Astrocyte (in vitro differentiated cells and primary cell): ENCODE results near the gene SLC35G6. TPM values are rescaled to one million over a fixed set of nuclear protein-coding genes. Genes with fewer than 3 reads are reported as not detected.
"Not testable (repeated sequence)": the region's sequence is repeated elsewhere in the genome, so short reads cannot be mapped to it uniquely, and the experiment has no call there.

Experiments used
- DNase-seq: peaks from one replicate; pipeline ENCODE4 v3.0.0-alpha.2; 2010; ENCODE audit warnings: low read depth
- FAIRE-seq: peaks from 2 replicates; lab custom pipeline; 2011; peaks lifted over from hg19 to GRCh38; lab: Jason Lieb, UNC
- H2AFZ ChIP-seq: 2 replicates; pipeline ENCODE4 v1.6.0; 2012; ENCODE audit warnings: low read depth, low read length, inconsistent platforms
- H3K27ac ChIP-seq: 2 replicates; pipeline ENCODE4 v1.5.1; 2011; ENCODE audit warnings: low read depth, low read length, inconsistent platforms
- H3K27me3 ChIP-seq: 2 replicates; pipeline ENCODE4 v1.6.0; 2011; ENCODE audit warnings: low read length, inconsistent platforms; ENCODE audit not compliant: insufficient read depth
- H3K36me3 ChIP-seq: 2 replicates; pipeline ENCODE4 v1.5.1; 2011; ENCODE audit warnings: low read length, inconsistent platforms; ENCODE audit not compliant: insufficient read depth
- H3K4me1 ChIP-seq: 2 replicates; pipeline ENCODE4 v1.5.1; 2011; ENCODE audit warnings: low read length, inconsistent platforms; ENCODE audit not compliant: insufficient read depth
- H3K4me2 ChIP-seq: 2 replicates; pipeline ENCODE4 v1.6.0; 2012; ENCODE audit warnings: low read length, inconsistent platforms
- H3K4me3 ChIP-seq: 2 replicates; pipeline ENCODE4 v1.5.1; 2011; ENCODE audit warnings: low read depth, mild to moderate bottlenecking, low read length, inconsistent platforms; ENCODE audit not compliant: insufficient read depth
- H3K79me2 ChIP-seq: 2 replicates; pipeline ENCODE4 v1.6.0; 2012; ENCODE audit warnings: mild to moderate bottlenecking, low read length, inconsistent platforms; ENCODE audit not compliant: insufficient read depth
- H3K9ac ChIP-seq: 2 replicates; pipeline ENCODE4 v1.6.0; 2012; ENCODE audit warnings: mild to moderate bottlenecking, low read length, inconsistent platforms
- H3K9me3 ChIP-seq: 2 replicates; pipeline ENCODE4 v1.5.1; 2012; ENCODE audit warnings: low read depth, mild to moderate bottlenecking, low read length, inconsistent platforms; ENCODE audit not compliant: insufficient read depth
- H4K20me1 ChIP-seq: 2 replicates; pipeline ENCODE4 v1.6.0; 2012; ENCODE audit warnings: low read length, inconsistent platforms; ENCODE audit not compliant: insufficient read depth
- H3K27ac Mint-ChIP-seq: one replicate; pipeline ENCODE4 v1.8.0; 2021; ENCODE audit warnings: mild to moderate bottlenecking, mixed read lengths; ENCODE audit not compliant: unreplicated experiment
- H3K27me3 Mint-ChIP-seq: one replicate; pipeline ENCODE4 v1.8.0; 2021; ENCODE audit warnings: low read depth, mixed read lengths; ENCODE audit not compliant: unreplicated experiment
- H3K36me3 Mint-ChIP-seq: one replicate; pipeline ENCODE4 v1.8.0; 2021; ENCODE audit warnings: low read depth, mixed read lengths; ENCODE audit not compliant: unreplicated experiment
- H3K4me1 Mint-ChIP-seq: one replicate; pipeline ENCODE4 v1.8.0; 2021; ENCODE audit warnings: low read depth, mixed read lengths; ENCODE audit not compliant: unreplicated experiment
- H3K4me3 Mint-ChIP-seq: one replicate; pipeline ENCODE4 v1.8.0; 2021; ENCODE audit warnings: mild to moderate bottlenecking, moderate library complexity, mixed read lengths; ENCODE audit not compliant: unreplicated experiment
- H3K9me3 Mint-ChIP-seq: one replicate; pipeline ENCODE4 v1.8.0; 2021; ENCODE audit warnings: mild to moderate bottlenecking, mixed read lengths; ENCODE audit not compliant: unreplicated experiment
- CTCF ChIP-seq: IDR thresholded peaks from 2 replicates; pipeline ENCODE4 v1.5.1; 2011; ENCODE audit warnings: low read depth, mild to moderate bottlenecking, inconsistent platforms, low read length, moderate library complexity; ENCODE audit not compliant: insufficient read depth
- EZH2 ChIP-seq: IDR thresholded peaks from 2 replicates; pipeline ENCODE4 v1.6.1; 2012; ENCODE audit warnings: mild to moderate bottlenecking, low read length, inconsistent platforms; ENCODE audit not compliant: insufficient read depth
- total RNA-seq: library from RNA; stranded (reverse); gene quantifications from 2 replicates; pipeline ENCODE4 v1.2.1, GENCODE V29; 2021

Gene SLC35G6
- total RNA-seq, 1 donor from 2014 or later = not detected

- Histone ChIP-seq H3K79me2 (peaks cover 53% of the 10 kb centered on the region), H4K20me1 (peaks cover 55% of the 10 kb centered on the region), H3K4me3 (no peak overlapping the region), H3K4me2 (no peak overlapping the region), H3K27me3 (no peaks in the 10 kb centered on the region), H3K27ac (no peak overlapping the region), H3K4me1 (peaks cover 7% of the 10 kb centered on the region), H3K9ac (no peak overlapping the region), H2AFZ (no peak overlapping the region), H3K9me3 (no peaks in the 10 kb centered on the region), H3K36me3 (peaks cover 3% of the 10 kb centered on the region)
- H3K4me3 Mint-ChIP-seq = no peak overlapping the region
- H3K4me1 Mint-ChIP-seq = peaks cover 9% of the 10 kb centered on the region
- H3K36me3 Mint-ChIP-seq = peaks cover 10% of the 10 kb centered on the region
- FAIRE-seq (no peak), DNase-seq (no peak)
- no peaks in the 10 kb centered on the region for H3K27me3 Mint-ChIP-seq
- no peak overlapping the region for H3K27ac Mint-ChIP-seq
- H3K9me3 Mint-ChIP-seq = no peaks in the 10 kb centered on the region
- TF ChIP-seq EZH2 = no peak
- no peak for TF ChIP-seq CTCF
Observed at GRCh38 chr17:7467498-7467897, 13.7 kb upstream of the SLC35G6 start.

- Histone ChIP-seq H3K4me3 (no peak overlapping the region), H3K79me2 (peaks cover 57% of the 10 kb centered on the region), H3K4me2 (no peak overlapping the region), H3K27ac (no peak overlapping the region), H2AFZ (no peak overlapping the region), H3K4me1 (peaks cover 7% of the 10 kb centered on the region), H4K20me1 (peaks cover 58% of the 10 kb centered on the region), H3K9me3 (no peaks in the 10 kb centered on the region), H3K9ac (no peak overlapping the region), H3K36me3 (peaks cover 3% of the 10 kb centered on the region), H3K27me3 (no peaks in the 10 kb centered on the region)
- Mint-ChIP-seq H3K4me3 (no peak overlapping the region), H3K27ac (no peak overlapping the region), H3K27me3 (no peaks in the 10 kb centered on the region), H3K9me3 (no peaks in the 10 kb centered on the region), H3K36me3 (peaks cover 9% of the 10 kb centered on the region), H3K4me1 (peaks cover 9% of the 10 kb centered on the region)
- FAIRE-seq = no peak
- no peak for DNase-seq
- TF ChIP-seq EZH2 (no peak), CTCF (no peak)
Observed at GRCh38 chr17:7468290-7468689, 13.0 kb upstream of the SLC35G6 start.

GRCh38 chr17:7468804-7469389 is 12.3 kb upstream of the SLC35G6 start:
- H3K9me3 Mint-ChIP-seq = no peaks in the 10 kb centered on the region
- H3K27me3 Mint-ChIP-seq = no peaks in the 10 kb centered on the region
- H3K4me3 Mint-ChIP-seq = no peak overlapping the region
- Histone ChIP-seq H3K4me1 (peaks cover 7% of the 10 kb centered on the region), H3K9me3 (no peaks in the 10 kb centered on the region), H3K36me3 (peaks cover under 1% of the 10 kb centered on the region), H3K27ac (no peak overlapping the region), H3K4me2 (no peak overlapping the region), H3K27me3 (no peaks in the 10 kb centered on the region), H4K20me1 (peaks cover 60% of the 10 kb centered on the region), H2AFZ (no peak overlapping the region), H3K79me2 (peaks cover 63% of the 10 kb centered on the region), H3K9ac (no peak overlapping the region), H3K4me3 (no peak overlapping the region)
- H3K36me3 Mint-ChIP-seq = peaks cover 8% of the 10 kb centered on the region
- no peak overlapping the region for H3K27ac Mint-ChIP-seq
- no peak for TF ChIP-seq CTCF
- no peak for TF ChIP-seq EZH2
- DNase-seq = no peak
- peaks cover 9% of the 10 kb centered on the region for H3K4me1 Mint-ChIP-seq
- FAIRE-seq = no peak

GRCh38 chr17:7469843-7470242 is 11.4 kb upstream of the SLC35G6 start:
- not testable (repeated sequence) for DNase-seq, H2AFZ ChIP-seq, H3K4me1 ChIP-seq, H3K36me3 ChIP-seq, H3K9me3 Mint-ChIP-seq, H3K27ac Mint-ChIP-seq, H3K4me3 Mint-ChIP-seq, H3K9ac ChIP-seq, H3K4me3 ChIP-seq, H3K27me3 ChIP-seq, H3K36me3 Mint-ChIP-seq, H3K27me3 Mint-ChIP-seq, H3K4me1 Mint-ChIP-seq, FAIRE-seq, H3K27ac ChIP-seq, H3K9me3 ChIP-seq, H3K4me2 ChIP-seq
- H4K20me1 ChIP-seq = peaks cover 70% of the 10 kb centered on the region
- peaks cover 72% of the 10 kb centered on the region for H3K79me2 ChIP-seq
